Panc1 (cell line): ENCODE data around the gene CTNND2. TPM values are rescaled to one million over a fixed set of nuclear protein-coding genes. Genes with fewer than 3 reads are reported as not detected.

Source experiments
- ATAC-seq: fragments of 200-7000 bp; cut with Tn5 transposase; 2 replicates; pipeline ENCODE4 v1.9.1; 2020; ENCODE audit warnings: mild to moderate bottlenecking, moderate library complexity
- BruUV-seq: library from RNA; stranded (reverse); fragments of 400-500 nt; replicated peaks from 2 replicates; lab custom pipeline; 2021; lab: Mats Ljungman, UMichigan
- CTCF ChIA-PET: fragments of 300-600 bp; sonication (Branson Sonifier 250); formaldehyde crosslinking; loops from one replicate; lab custom pipeline; 2022; ENCODE audit warnings: antibody characterized with exemption; lab: Charles Lee
- POLR2A ChIA-PET: fragments of 300-600 bp; sonication (Branson Sonifier 250); formaldehyde crosslinking; loops from one replicate; lab custom pipeline; 2022; ENCODE audit warnings: antibody characterized with exemption; lab: Charles Lee
- DNase-seq: peaks from one replicate; pipeline ENCODE4 v3.0.0-alpha.2; 2010; ENCODE audit warnings: low read depth, low spot score
- H3K27ac ChIP-seq: 2 replicates; pipeline ENCODE4 v1.5.1; 2011; ENCODE audit warnings: mild to moderate bottlenecking, low read length, inconsistent platforms
- H3K27me3 ChIP-seq: fragments of 200-500 bp; sonication (Bioruptor generic); 2 replicates; pipeline ENCODE4 v1.6.0; 2014; ENCODE audit warnings: low read length, inconsistent platforms; ENCODE audit not compliant: control insufficient read depth, insufficient read depth
- H3K36me3 ChIP-seq: fragments of 200-500 bp; sonication (Bioruptor generic); 2 replicates; pipeline ENCODE4 v1.5.1; 2014; ENCODE audit warnings: inconsistent platforms, mild to moderate bottlenecking, low read length, moderate library complexity; ENCODE audit not compliant: control insufficient read depth, insufficient read depth
- H3K4me1 ChIP-seq: 2 replicates; pipeline ENCODE4 v1.5.1; 2011; ENCODE audit warnings: inconsistent platforms, mild to moderate bottlenecking, low read length, moderate library complexity; ENCODE audit not compliant: control insufficient read depth, insufficient read depth
- H3K4me3 ChIP-seq, 2 experiments: 2 replicates each; pipeline ENCODE4 v1.5.1; 2011 to 2012; ENCODE audit warnings: low read depth in 2 of 2, low read length in 2 of 2, mild to moderate bottlenecking in 2 of 2, inconsistent platforms in 1 of 2, moderate library complexity in 1 of 2
- H3K9me3 ChIP-seq: fragments of 200-500 bp; sonication (Bioruptor generic); 2 replicates; pipeline ENCODE4 v1.5.1; 2014; ENCODE audit warnings: low read depth, mild to moderate bottlenecking, inconsistent platforms, low read length, moderate library complexity; ENCODE audit not compliant: control insufficient read depth, insufficient read depth
- CTCF ChIP-seq: fragments of 450-650 bp; IDR thresholded peaks from 2 replicates; pipeline ENCODE4 v1.5.1; 2017; ENCODE audit warnings: mild to moderate bottlenecking
- POLR2AphosphoS5 ChIP-seq: IDR thresholded peaks from 2 replicates; pipeline ENCODE4 v1.6.1; 2012; ENCODE audit warnings: mild to moderate bottlenecking, low read depth, low read length, moderate library complexity
- SIN3A ChIP-seq: IDR thresholded peaks from 2 replicates; pipeline ENCODE4 v1.6.1; 2012; ENCODE audit warnings: low read depth, mild to moderate bottlenecking, low read length, moderate library complexity, borderline replicate concordance; ENCODE audit not compliant: insufficient read depth
- TCF7L2 ChIP-seq: IDR thresholded peaks from 2 replicates; pipeline ENCODE4 v1.6.1; 2011; ENCODE audit warnings: mild to moderate bottlenecking, low read depth, low read length, inconsistent platforms
- in situ Hi-C: cut with HindIII; loops from 2 replicates; pipeline ENCODE4 v1.10.0; 2016; ENCODE audit warnings: low sequenced_read_pairs, low pct_unique_long_range_greater_than_20kb
- intact Hi-C: fragments of 100-400 bp; cut with micrococcal nuclease; formaldehyde crosslinking; loops from one replicate; pipeline ENCODE4 v1.10.0; 2022; ENCODE audit not compliant: unreplicated experiment
- total RNA-seq: library from RNA; stranded (reverse); gene quantifications from one replicate; pipeline ENCODE4 v1.2.1, GENCODE V29; 2021; ENCODE audit not compliant: unreplicated experiment
- TF ChIP-seq, protein P1 (sequence below), 2 experiments: IDR thresholded peaks; 2 replicates each; pipeline ENCODE4 v1.6.1; 2011 to 2012; ENCODE audit warnings: low read depth in 2 of 2, control low read depth in 1 of 2, low read length in 1 of 2, mild to moderate bottlenecking in 1 of 2, moderate library complexity in 1 of 2; ENCODE audit not compliant: insufficient read depth in 1 of 2

The CTNND2 gene
- total RNA-seq, 1 experiment from 2014 or later: 1.0 TPM

GRCh38 chr5:11384441-11385250 lies 519.6 kb downstream of the CTNND2 start:
- Histone ChIP-seq H3K27ac (no peak overlapping the region), H3K36me3 (no peaks in the 10 kb centered on the region), H3K27me3 (no peaks in the 10 kb centered on the region; the same call in 1 of the 2 replicates), H3K9me3 (no peaks in the 10 kb centered on the region), H3K4me1 (no peaks in the 10 kb centered on the region), H3K4me3 (no peak overlapping the region)
- ATAC-seq (no peak), DNase-seq (no peak)
- POLR2A ChIA-PET: no interaction called here
- no peak for TF ChIP-seq CTCF
- TF ChIP-seq, protein P1, sequence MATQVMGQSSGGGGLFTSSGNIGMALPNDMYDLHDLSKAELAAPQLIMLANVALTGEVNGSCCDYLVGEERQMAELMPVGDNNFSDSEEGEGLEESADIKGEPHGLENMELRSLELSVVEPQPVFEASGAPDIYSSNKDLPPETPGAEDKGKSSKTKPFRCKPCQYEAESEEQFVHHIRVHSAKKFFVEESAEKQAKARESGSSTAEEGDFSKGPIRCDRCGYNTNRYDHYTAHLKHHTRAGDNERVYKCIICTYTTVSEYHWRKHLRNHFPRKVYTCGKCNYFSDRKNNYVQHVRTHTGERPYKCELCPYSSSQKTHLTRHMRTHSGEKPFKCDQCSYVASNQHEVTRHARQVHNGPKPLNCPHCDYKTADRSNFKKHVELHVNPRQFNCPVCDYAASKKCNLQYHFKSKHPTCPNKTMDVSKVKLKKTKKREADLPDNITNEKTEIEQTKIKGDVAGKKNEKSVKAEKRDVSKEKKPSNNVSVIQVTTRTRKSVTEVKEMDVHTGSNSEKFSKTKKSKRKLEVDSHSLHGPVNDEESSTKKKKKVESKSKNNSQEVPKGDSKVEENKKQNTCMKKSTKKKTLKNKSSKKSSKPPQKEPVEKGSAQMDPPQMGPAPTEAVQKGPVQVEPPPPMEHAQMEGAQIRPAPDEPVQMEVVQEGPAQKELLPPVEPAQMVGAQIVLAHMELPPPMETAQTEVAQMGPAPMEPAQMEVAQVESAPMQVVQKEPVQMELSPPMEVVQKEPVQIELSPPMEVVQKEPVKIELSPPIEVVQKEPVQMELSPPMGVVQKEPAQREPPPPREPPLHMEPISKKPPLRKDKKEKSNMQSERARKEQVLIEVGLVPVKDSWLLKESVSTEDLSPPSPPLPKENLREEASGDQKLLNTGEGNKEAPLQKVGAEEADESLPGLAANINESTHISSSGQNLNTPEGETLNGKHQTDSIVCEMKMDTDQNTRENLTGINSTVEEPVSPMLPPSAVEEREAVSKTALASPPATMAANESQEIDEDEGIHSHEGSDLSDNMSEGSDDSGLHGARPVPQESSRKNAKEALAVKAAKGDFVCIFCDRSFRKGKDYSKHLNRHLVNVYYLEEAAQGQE (IDR thresholded peaks at IDR 0.05; ENCODE audit: insufficient read depth in 1 of 2, low read depth in 2 of 2, low read length in 1 of 2): no peak
- no peak for TF ChIP-seq TCF7L2
- no peak for TF ChIP-seq POLR2AphosphoS5
- TF ChIP-seq SIN3A: no peak
- in situ Hi-C loops: no loop called here
- intact Hi-C loops: no loop called here
- BruUV-seq: no TSS peak
- CTCF ChIA-PET: no interaction called here

GRCh38 chr5:11383506-11384095 lies 520.6 kb downstream of the CTNND2 start:
- DNase-seq: no peak

More at GRCh38 chr5:11383506-11384095, 520.6 kb downstream of the CTNND2 start:
- in situ Hi-C loops: no loop called here
- no peak overlapping the region for H3K27ac ChIP-seq
- no peaks in the 10 kb centered on the region for H3K9me3 ChIP-seq
- ChIA-PET CTCF (no interaction called here), POLR2A (no interaction called here)
- H3K4me3 ChIP-seq: no peak overlapping the region
- intact Hi-C loops: no loop called here
- H3K27me3 ChIP-seq: no peaks in the 10 kb centered on the region; the same call in 1 of the 2 replicates
- no peaks in the 10 kb centered on the region for H3K36me3 ChIP-seq
- no peaks in the 10 kb centered on the region for H3K4me1 ChIP-seq
- TF ChIP-seq, protein P1 (IDR thresholded peaks at IDR 0.05; ENCODE audit: insufficient read depth in 1 of 2, low read depth in 2 of 2, low read length in 1 of 2): no peak
- no peak for TF ChIP-seq TCF7L2
- TF ChIP-seq POLR2AphosphoS5: no peak
- no peak for TF ChIP-seq SIN3A
- no peak for TF ChIP-seq CTCF
- no peak for ATAC-seq
- BruUV-seq: no TSS peak
